ENCODE measurements around the gene VPS54.
"Not testable (repeated sequence)": the region's sequence is repeated elsewhere in the genome, so short reads cannot be mapped to it uniquely, and the experiment has no call there.

Gene VPS54

GRCh38 chr2:63982335-63982734 lies 36.9 kb downstream of the VPS54 start:
- Histone ChIP-seq H3K27me3 (ENCODE audit: control insufficient read depth in 5 of 5, insufficient read depth in 4 of 5, low read length in 5 of 5) (no peaks in the 10 kb centered on the region), H3K9ac (ENCODE audit: low read length in 5 of 5) (no peak overlapping the region), H3K27ac (ENCODE audit: low read depth, low read length) (no peak overlapping the region), H3K4me3 (ENCODE audit: low read depth in 1 of 5, low read length in 5 of 5) (no peak overlapping the region), H3K36me3 (ENCODE audit: control insufficient read depth in 5 of 5, insufficient read depth in 5 of 5, low read length in 5 of 5) (peaks cover 5 to 41% (median 18%) of the 10 kb centered on the region in 5 donors), H3K9me3 (ENCODE audit: control insufficient read depth in 5 of 5, low read length in 5 of 5) (no peaks in the 10 kb centered on the region), H3K4me1 (ENCODE audit: control insufficient read depth in 5 of 5, insufficient read depth in 5 of 5, low read length in 5 of 5) (no peaks in the 10 kb centered on the region)

- H3K4me1 ChIP-seq (ENCODE audit: control insufficient read depth in 5 of 5, insufficient read depth in 5 of 5, low read length in 5 of 5): no peaks in the 10 kb centered on the region
- no peak overlapping the region for H3K4me3 ChIP-seq (ENCODE audit: low read depth in 1 of 5, low read length in 5 of 5)
- no peaks in the 10 kb centered on the region for H3K9me3 ChIP-seq (ENCODE audit: control insufficient read depth in 5 of 5, low read length in 5 of 5)
- H3K27me3 ChIP-seq (ENCODE audit: control insufficient read depth in 5 of 5, insufficient read depth in 4 of 5, low read length in 5 of 5): no peaks in the 10 kb centered on the region
- H3K36me3 ChIP-seq (ENCODE audit: control insufficient read depth in 5 of 5, insufficient read depth in 5 of 5, low read length in 5 of 5): peaks cover 5 to 42% (median 18%) of the 10 kb centered on the region in 5 donors
- H3K9ac ChIP-seq (ENCODE audit: low read length in 5 of 5): no peak overlapping the region
- no peak overlapping the region for H3K27ac ChIP-seq (ENCODE audit: low read depth, low read length)
Measured at GRCh38 chr2:63981702-63982103, 37.5 kb downstream of the VPS54 start.

- Histone ChIP-seq H3K36me3 (ENCODE audit: control insufficient read depth in 5 of 5, insufficient read depth in 5 of 5, low read length in 5 of 5) (peaks cover 10 to 44% (median 24%) of the 10 kb centered on the region in 5 donors), H3K27ac (ENCODE audit: low read depth, low read length) (no peak overlapping the region), H3K27me3 (ENCODE audit: control insufficient read depth in 5 of 5, insufficient read depth in 4 of 5, low read length in 5 of 5) (no peaks in the 10 kb centered on the region), H3K4me1 (ENCODE audit: control insufficient read depth in 5 of 5, insufficient read depth in 5 of 5, low read length in 5 of 5) (no peaks in the 10 kb centered on the region), H3K9me3 (ENCODE audit: control insufficient read depth in 5 of 5, low read length in 5 of 5) (no peaks in the 10 kb centered on the region), H3K4me3 (ENCODE audit: low read depth in 1 of 5, low read length in 5 of 5) (no peak overlapping the region), H3K9ac (ENCODE audit: low read length in 5 of 5) (no peak overlapping the region)
Measured at GRCh38 chr2:63980794-63981193, 38.4 kb downstream of the VPS54 start.

- no peak overlapping the region for H3K27ac ChIP-seq (ENCODE audit: low read depth, low read length)
Measured at GRCh38 chr2:63977904-63978303, 41.3 kb downstream of the VPS54 start.

GRCh38 chr2:63976125-63976510 lies 43.1 kb downstream of the VPS54 start:
- Histone ChIP-seq H3K27ac (ENCODE audit: low read depth, low read length) (no peak overlapping the region), H3K36me3 (ENCODE audit: control insufficient read depth in 5 of 5, insufficient read depth in 5 of 5, low read length in 5 of 5) (peaks cover 22 to 46% (median 27%) of the 10 kb centered on the region in 5 donors), H3K9ac (ENCODE audit: low read length in 5 of 5) (no peak overlapping the region), H3K9me3 (ENCODE audit: control insufficient read depth in 5 of 5, low read length in 5 of 5) (no peaks in the 10 kb centered on the region), H3K4me3 (ENCODE audit: low read depth in 1 of 5, low read length in 5 of 5) (no peak overlapping the region), H3K4me1 (ENCODE audit: control insufficient read depth in 5 of 5, insufficient read depth in 5 of 5, low read length in 5 of 5) (no peaks in the 10 kb centered on the region), H3K27me3 (ENCODE audit: control insufficient read depth in 5 of 5, insufficient read depth in 4 of 5, low read length in 5 of 5) (no peaks in the 10 kb centered on the region)

More at GRCh38 chr2:63977904-63978303, 41.3 kb downstream of the VPS54 start:
- no peak overlapping the region for H3K4me3 ChIP-seq (ENCODE audit: low read depth in 1 of 5, low read length in 5 of 5)
- no peaks in the 10 kb centered on the region for H3K27me3 ChIP-seq (ENCODE audit: control insufficient read depth in 5 of 5, insufficient read depth in 4 of 5, low read length in 5 of 5)
- no peaks in the 10 kb centered on the region for H3K4me1 ChIP-seq (ENCODE audit: control insufficient read depth in 5 of 5, insufficient read depth in 5 of 5, low read length in 5 of 5)
- no peaks in the 10 kb centered on the region for H3K9me3 ChIP-seq (ENCODE audit: control insufficient read depth in 5 of 5, low read length in 5 of 5)
- H3K9ac ChIP-seq (ENCODE audit: low read length in 5 of 5): no peak overlapping the region
- H3K36me3 ChIP-seq (ENCODE audit: control insufficient read depth in 5 of 5, insufficient read depth in 5 of 5, low read length in 5 of 5): peaks cover 13 to 49% (median 33%) of the 10 kb centered on the region in 5 donors

- Histone ChIP-seq H3K9me3 (ENCODE audit: control insufficient read depth in 5 of 5, low read length in 5 of 5) (no peaks in the 10 kb centered on the region), H3K4me1 (ENCODE audit: control insufficient read depth in 5 of 5, insufficient read depth in 5 of 5, low read length in 5 of 5) (no peaks in the 10 kb centered on the region), H3K4me3 (ENCODE audit: low read depth in 1 of 5, low read length in 5 of 5) (no peak overlapping the region), H3K27me3 (ENCODE audit: control insufficient read depth in 5 of 5, insufficient read depth in 4 of 5, low read length in 5 of 5) (no peaks in the 10 kb centered on the region), H3K36me3 (ENCODE audit: control insufficient read depth in 5 of 5, insufficient read depth in 5 of 5, low read length in 5 of 5) (peaks cover 27 to 49% (median 31%) of the 10 kb centered on the region in 5 donors), H3K27ac (ENCODE audit: low read depth, low read length) (no peak overlapping the region), H3K9ac (ENCODE audit: low read length in 5 of 5) (no peak overlapping the region)
Measured at GRCh38 chr2:63975437-63976124, 43.6 kb downstream of the VPS54 start.

- not testable (repeated sequence) for H3K4me3 ChIP-seq (ENCODE audit: low read depth in 1 of 5, low read length in 5 of 5); H3K4me1 ChIP-seq (ENCODE audit: control insufficient read depth in 5 of 5, insufficient read depth in 5 of 5, low read length in 5 of 5); H3K27ac ChIP-seq (ENCODE audit: low read depth, low read length); H3K9me3 ChIP-seq (ENCODE audit: control insufficient read depth in 5 of 5, low read length in 5 of 5); H3K27me3 ChIP-seq (ENCODE audit: control insufficient read depth in 5 of 5, insufficient read depth in 4 of 5, low read length in 5 of 5); H3K9ac ChIP-seq (ENCODE audit: low read length in 5 of 5)
- peaks cover 30 to 53% (median 34%) of the 10 kb centered on the region in 5 donors for H3K36me3 ChIP-seq (ENCODE audit: control insufficient read depth in 5 of 5, insufficient read depth in 5 of 5, low read length in 5 of 5)
Measured at GRCh38 chr2:63975036-63975435, 44.2 kb downstream of the VPS54 start.

GRCh38 chr2:63962186-63962585 lies 57.0 kb downstream of the VPS54 start:
- Histone ChIP-seq H3K27ac (ENCODE audit: low read depth, low read length) (no peak overlapping the region), H3K4me3 (ENCODE audit: low read depth in 1 of 5, low read length in 5 of 5) (no peak overlapping the region), H3K27me3 (ENCODE audit: control insufficient read depth in 5 of 5, insufficient read depth in 4 of 5, low read length in 5 of 5) (no peaks in the 10 kb centered on the region), H3K9me3 (ENCODE audit: control insufficient read depth in 5 of 5, low read length in 5 of 5) (no peaks in the 10 kb centered on the region), H3K9ac (ENCODE audit: low read length in 5 of 5) (no peak overlapping the region), H3K36me3 (ENCODE audit: control insufficient read depth in 5 of 5, insufficient read depth in 5 of 5, low read length in 5 of 5) (peaks cover 7 to 51% (median 23%) of the 10 kb centered on the region in 5 donors), H3K4me1 (ENCODE audit: control insufficient read depth in 5 of 5, insufficient read depth in 5 of 5, low read length in 5 of 5) (no peaks in the 10 kb centered on the region)

- Histone ChIP-seq H3K4me1 (ENCODE audit: control insufficient read depth in 5 of 5, insufficient read depth in 5 of 5, low read length in 5 of 5) (no peaks in the 10 kb centered on the region), H3K36me3 (ENCODE audit: control insufficient read depth in 5 of 5, insufficient read depth in 5 of 5, low read length in 5 of 5) (peaks cover 14 to 27% (median 20%) of the 10 kb centered on the region in 5 donors), H3K27me3 (ENCODE audit: control insufficient read depth in 5 of 5, insufficient read depth in 4 of 5, low read length in 5 of 5) (no peaks in the 10 kb centered on the region), H3K4me3 (ENCODE audit: low read depth in 1 of 5, low read length in 5 of 5) (no peak overlapping the region), H3K9ac (ENCODE audit: low read length in 5 of 5) (no peak overlapping the region), H3K9me3 (ENCODE audit: control insufficient read depth in 5 of 5, low read length in 5 of 5) (peaks cover 0 to 2% (median 0%) of the 10 kb centered on the region in 5 donors), H3K27ac (ENCODE audit: low read depth, low read length) (no peak overlapping the region)
Measured at GRCh38 chr2:63950414-63950813, 68.8 kb downstream of the VPS54 start.

GRCh38 chr2:63942788-63943187 lies 76.4 kb downstream of the VPS54 start:
- H3K9ac ChIP-seq (ENCODE audit: low read length in 5 of 5): no peak overlapping the region
- H3K27ac ChIP-seq (ENCODE audit: low read depth, low read length): no peak overlapping the region
- peaks cover 0 to 2% (median 0%) of the 10 kb centered on the region in 5 donors for H3K9me3 ChIP-seq (ENCODE audit: control insufficient read depth in 5 of 5, low read length in 5 of 5)
- H3K4me1 ChIP-seq (ENCODE audit: control insufficient read depth in 5 of 5, insufficient read depth in 5 of 5, low read length in 5 of 5): no peaks in the 10 kb centered on the region
- H3K27me3 ChIP-seq (ENCODE audit: control insufficient read depth in 5 of 5, insufficient read depth in 4 of 5, low read length in 5 of 5): no peaks in the 10 kb centered on the region
- peaks cover 22 to 40% (median 28%) of the 10 kb centered on the region in 5 donors for H3K36me3 ChIP-seq (ENCODE audit: control insufficient read depth in 5 of 5, insufficient read depth in 5 of 5, low read length in 5 of 5)
- no peak overlapping the region for H3K4me3 ChIP-seq (ENCODE audit: low read depth in 1 of 5, low read length in 5 of 5)
